PC-9 (cell line): ENCODE data around the gene PTDSS2.

Experiments used
- EZH2 ChIP-seq: fragments of 200-600 bp; sonication (generic); IDR thresholded peaks from 2 replicates; pipeline ENCODE4 v1.8.0; 2017; ENCODE audit warnings: antibody characterized with exemption, low read depth
- TF ChIP-seq, protein P1 (sequence below): fragments of 200-600 bp; sonication (generic); conservative IDR thresholded peaks from 2 replicates; pipeline ENCODE4 v1.6.1; 2017; ENCODE audit warnings: mixed run types, antibody characterized with exemption, mild to moderate bottlenecking, moderate library complexity

DNA sequence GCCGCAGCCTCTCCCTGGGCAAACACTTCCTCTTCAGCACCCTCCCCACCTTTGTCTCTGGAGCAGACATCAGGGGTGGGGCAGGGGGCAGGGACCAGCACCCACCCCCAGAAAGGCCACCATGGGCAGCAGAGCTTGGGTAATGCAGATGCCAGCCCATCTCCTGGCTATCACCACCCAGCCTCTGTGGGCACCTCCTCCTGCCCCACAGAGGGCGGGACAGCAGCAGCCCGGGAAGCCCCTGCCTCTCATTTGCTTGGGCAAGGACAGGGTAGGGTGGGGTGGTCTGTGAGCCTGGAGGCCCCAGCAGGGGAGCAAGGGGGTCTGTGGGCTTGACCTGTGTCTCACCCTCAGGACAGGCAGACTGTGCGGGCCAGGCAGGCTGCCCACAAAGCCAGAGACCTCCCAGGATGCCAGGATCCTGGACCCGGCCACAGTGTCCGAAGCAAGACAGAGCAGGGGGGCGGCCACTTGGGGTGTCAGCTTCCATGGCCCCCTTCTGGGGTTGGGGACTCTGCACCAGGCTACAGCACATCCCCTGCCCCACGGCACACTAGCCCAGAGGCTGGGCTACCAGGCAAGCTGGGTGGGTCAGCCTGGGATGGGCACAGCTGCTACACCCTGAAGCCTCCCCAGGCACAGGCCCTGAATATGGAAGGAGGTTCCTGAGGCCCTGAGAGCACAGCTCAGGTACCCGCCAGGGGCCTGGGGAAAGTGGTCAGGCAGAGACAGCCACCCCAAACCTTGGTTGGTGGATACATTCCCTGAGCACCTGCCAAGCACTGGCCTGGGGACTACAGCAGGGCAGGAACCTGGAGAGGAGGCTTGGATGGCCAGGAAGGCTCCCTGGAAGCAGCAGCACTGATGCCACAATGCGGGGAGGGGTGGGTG, 52.5 kb downstream of the PTDSS2 start:
- no peak for TF ChIP-seq EZH2
- TF ChIP-seq, protein P1, sequence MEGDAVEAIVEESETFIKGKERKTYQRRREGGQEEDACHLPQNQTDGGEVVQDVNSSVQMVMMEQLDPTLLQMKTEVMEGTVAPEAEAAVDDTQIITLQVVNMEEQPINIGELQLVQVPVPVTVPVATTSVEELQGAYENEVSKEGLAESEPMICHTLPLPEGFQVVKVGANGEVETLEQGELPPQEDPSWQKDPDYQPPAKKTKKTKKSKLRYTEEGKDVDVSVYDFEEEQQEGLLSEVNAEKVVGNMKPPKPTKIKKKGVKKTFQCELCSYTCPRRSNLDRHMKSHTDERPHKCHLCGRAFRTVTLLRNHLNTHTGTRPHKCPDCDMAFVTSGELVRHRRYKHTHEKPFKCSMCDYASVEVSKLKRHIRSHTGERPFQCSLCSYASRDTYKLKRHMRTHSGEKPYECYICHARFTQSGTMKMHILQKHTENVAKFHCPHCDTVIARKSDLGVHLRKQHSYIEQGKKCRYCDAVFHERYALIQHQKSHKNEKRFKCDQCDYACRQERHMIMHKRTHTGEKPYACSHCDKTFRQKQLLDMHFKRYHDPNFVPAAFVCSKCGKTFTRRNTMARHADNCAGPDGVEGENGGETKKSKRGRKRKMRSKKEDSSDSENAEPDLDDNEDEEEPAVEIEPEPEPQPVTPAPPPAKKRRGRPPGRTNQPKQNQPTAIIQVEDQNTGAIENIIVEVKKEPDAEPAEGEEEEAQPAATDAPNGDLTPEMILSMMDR = no peak
